Keratinocyte (primary cell): Measurements from ENCODE around the gene ZDHHC3.

Source experiments
- CTCF ChIP-seq, 3 experiments: IDR thresholded peaks in 1 of 3; conservative IDR thresholded peaks in 1 of 3; optimal IDR thresholded peaks in 1 of 3; 2 replicates in 2 of 3; 3 replicates in 1 of 3; pipeline versions ENCODE3 to v1.5.1; 2011; ENCODE audit warnings: low read length in 3 of 3, mild to moderate bottlenecking in 3 of 3, moderate library complexity in 2 of 3, control low read depth in 1 of 3, inconsistent platforms in 1 of 3; ENCODE audit not compliant: insufficient read depth in 2 of 3; ENCODE audit errors: extremely low read depth in 1 of 3
- EZH2 ChIP-seq: IDR thresholded peaks from one replicate; pipeline ENCODE4 v1.6.1; 2012; ENCODE audit warnings: inconsistent platforms, mild to moderate bottlenecking, low read length, moderate library complexity

GRCh38 chr3:45011756-45012508 lies 36.0 kb upstream of the ZDHHC3 start:
- TF ChIP-seq CTCF (optimal IDR thresholded peaks at IDR 0.05 in 1 of 3, IDR thresholded peaks at IDR 0.05 in 1 of 3, conservative IDR thresholded peaks at IDR 0.05 in 1 of 3; ENCODE audit: extremely low read depth in 1 of 3, insufficient read depth in 2 of 3, low read length in 3 of 3) (no peak), EZH2 (no peak)
